Measurements from ENCODE around the gene RDH8.
"Not testable (repeated sequence)": the region's sequence is repeated elsewhere in the genome, so short reads cannot be mapped to it uniquely, and the experiment has no call there.

Gene RDH8

DNA sequence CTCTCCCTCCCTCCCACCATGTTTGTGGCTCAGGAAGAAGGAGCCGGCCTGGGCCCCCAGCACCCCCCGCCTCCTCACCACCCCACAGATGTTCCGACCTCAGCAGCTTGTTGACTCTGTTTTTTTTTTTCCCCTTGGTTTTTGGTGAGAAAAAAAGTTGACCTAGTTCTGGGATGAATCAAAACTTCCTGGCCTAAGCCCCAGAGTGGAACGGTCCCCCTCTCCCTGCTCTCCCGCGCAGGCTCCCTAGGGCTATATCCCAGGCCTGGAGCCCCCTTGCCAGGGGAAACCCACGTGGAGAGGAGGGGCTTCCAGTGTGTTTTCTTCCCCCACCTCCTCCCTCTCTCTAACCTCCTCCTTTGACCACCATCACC is 7.0 kb upstream of the RDH8 start:
- DNase-seq: peak; percentile 63

DNA sequence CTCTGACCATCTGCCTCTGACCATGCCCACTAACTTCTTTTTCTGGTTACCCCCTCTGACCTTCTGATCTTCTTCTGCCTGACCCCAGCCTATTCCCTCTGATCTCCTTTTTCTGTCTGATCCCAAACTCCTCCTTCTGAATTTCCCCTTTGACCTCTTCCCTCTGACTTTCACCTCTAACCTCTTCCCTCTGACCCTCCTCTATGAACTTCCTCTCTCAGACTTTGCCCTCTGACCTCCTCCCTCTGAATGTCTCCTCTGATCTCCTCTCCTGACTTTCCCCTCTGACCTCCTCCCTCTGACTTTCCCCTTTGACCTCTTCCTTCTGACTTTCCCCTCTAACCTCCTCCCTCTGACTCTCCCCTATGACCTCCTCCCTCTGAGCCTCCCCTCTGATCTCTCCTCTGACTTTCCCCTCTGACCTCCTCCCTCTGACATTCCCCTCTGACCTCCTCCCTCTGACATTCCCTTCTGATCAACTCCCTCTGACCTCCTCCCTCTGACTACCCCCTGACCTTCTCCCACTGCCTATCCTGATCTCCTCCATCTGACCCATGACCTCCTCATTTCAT is 6.4 kb upstream of the RDH8 start:
- peak; percentile 8 for DNase-seq

DNA sequence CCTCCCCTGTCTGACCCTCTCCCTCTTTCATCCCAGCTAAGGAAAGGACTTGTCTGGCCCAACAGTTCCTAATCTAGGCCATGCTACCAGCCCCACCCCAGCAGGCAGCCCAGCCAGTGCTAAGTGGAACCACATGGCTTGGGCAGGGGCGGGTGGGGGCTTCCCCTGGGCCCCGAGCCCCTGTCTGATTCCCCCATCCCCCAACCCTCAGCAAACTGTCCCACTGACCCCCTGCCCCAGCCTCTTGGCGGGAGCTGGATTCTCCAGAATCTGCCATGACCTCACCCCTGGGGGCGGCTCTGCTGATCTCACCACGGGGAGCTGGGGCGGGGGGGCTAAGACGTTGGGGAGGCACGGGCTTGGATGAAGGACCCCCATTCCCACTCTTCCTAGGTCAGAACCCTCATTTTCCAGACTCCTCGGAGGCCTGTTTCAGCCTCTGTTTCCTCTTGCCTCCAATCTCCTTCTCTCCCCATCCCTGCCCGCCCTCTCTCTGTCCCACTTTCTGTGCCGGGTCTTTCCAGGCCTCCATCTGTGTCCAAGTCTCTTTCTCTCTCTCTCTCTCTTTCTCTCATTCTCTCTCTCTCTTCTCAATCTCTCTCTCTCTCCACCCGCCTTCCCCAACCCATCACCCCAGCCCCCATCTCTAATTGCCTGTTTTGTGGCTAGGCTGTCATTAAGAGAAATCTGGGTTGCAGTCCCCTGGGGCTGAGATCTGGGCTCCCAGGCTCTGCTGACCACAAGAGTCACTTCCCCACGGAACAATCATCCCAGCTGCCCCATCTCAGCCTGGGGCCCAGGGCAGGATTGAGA is 5.7 kb upstream of the RDH8 start:
- peak; percentile 61 for DNase-seq

DNA sequence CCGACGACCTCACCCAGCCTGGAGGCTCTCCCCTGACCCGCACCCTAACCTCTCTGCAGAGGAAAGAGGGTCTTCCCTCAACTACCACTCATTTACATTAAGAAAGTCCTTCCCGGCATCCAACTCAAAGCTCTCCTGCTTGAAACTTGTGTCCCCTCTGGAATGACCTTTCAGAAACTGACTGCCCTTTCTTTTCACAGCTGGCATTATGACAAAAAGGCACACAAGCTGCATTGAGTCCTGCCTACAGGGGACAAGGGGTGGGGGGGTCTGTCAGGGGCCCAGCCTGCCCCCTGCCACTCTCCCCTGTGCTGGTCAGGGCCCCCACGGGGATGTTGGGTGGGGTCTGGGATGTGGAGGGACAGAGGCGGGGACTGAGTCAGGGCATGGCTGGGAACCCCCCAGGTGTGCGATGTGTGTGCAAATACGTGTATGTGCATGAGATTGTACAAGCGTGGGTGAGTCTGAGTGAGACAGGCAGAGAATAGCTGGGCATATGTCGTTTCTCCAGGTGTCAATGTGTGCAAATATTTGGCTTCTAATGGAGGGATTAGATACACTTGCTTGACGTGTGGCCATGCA is 5.0 kb upstream of the RDH8 start:
- DNase-seq: no peak

DNA sequence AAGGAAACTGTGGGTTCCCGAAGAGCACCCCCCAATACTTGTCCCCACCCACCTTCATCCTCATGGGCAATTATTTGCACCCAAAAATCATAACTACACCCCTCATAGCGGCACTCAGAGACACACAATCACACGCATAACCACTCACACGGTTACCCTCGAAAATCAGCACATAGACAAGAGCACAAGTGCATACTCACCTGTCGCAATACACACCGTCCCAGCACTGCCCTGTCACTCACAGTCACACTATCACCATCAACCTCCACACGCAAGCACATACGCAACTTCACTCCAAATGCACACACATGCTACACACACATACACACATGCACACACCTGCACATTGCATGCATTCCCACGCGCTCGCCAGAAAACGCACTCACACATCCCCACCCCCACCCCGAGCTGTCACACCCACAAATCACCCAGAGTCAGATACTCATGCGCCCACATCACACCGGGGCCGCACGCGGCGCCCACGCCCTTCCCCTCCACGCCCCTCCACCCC is 3.5 kb upstream of the RDH8 start:
- peak; percentile 16 for DNase-seq

DNA sequence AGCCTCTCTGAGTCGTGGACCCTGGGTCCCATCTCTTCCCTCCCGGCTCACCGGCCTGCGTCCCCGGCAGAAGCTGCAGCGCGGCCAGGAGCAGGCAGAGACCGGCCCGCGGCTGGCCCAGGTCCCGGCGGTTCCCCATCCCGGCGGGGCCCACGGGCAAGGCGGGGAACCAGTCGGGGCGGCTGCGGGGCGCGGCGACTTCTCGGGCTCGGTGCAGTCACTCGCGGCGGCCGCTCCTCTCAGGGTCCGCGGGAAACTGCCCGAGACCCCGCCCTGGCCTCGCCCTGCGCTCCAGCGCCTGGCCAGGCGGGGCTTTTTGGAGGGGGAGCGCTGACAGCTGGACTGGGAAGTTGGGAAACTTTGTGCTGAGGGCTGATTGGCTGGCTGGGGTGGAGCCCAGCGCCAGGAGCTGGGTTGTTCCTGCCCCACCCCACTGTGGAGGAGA is 3.0 kb upstream of the RDH8 start, which contains the start of gene COL5A3:
Gene COL5A3 (minus strand): TSS at position 258 of the 445 bp plus-strand sequence. CDS start 119 bp downstream, at position 139.
- peak; percentile 16 for DNase-seq

DNA sequence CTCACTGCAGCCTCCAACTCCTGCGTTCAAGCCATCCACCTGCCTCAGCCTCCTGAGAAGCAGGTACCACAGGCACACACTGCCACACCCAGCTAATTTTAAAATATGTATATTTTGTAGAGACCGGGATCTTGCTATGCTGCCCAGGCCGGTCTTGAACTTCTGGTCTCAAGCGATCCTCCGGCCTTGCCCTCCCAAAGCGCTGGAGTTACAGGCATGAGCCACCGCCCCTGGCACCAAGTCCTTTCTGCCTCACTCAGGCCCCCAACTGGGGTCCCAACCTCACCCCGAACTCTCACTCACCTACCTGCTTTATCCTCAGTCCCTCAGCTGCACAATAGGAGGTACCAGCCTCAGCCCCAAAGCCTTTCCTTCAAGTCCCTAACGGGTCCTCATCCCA is 2.3 kb upstream of the RDH8 start:
- no peak for DNase-seq

DNA sequence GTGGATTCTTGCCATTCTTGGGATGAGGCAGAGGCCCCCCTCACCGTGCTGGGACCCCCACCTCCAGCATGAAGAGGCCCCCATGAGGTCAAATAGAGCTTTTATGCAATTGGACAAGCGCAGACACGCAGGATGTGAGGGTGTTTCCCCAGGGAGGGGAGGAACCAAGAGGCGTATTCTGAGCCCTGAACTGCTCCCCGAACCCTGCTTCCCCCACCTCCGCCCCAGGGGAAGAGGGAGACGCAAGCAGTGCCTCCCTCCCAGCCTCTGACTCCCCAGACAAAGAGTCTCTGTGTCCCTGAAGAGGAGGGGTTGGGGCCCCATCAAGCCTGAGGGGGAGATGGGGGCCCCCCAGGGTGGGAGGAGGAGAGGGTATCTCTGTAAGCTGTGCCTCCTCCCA is 1.3 kb upstream of the RDH8 start:
- no peak for DNase-seq

DNA sequence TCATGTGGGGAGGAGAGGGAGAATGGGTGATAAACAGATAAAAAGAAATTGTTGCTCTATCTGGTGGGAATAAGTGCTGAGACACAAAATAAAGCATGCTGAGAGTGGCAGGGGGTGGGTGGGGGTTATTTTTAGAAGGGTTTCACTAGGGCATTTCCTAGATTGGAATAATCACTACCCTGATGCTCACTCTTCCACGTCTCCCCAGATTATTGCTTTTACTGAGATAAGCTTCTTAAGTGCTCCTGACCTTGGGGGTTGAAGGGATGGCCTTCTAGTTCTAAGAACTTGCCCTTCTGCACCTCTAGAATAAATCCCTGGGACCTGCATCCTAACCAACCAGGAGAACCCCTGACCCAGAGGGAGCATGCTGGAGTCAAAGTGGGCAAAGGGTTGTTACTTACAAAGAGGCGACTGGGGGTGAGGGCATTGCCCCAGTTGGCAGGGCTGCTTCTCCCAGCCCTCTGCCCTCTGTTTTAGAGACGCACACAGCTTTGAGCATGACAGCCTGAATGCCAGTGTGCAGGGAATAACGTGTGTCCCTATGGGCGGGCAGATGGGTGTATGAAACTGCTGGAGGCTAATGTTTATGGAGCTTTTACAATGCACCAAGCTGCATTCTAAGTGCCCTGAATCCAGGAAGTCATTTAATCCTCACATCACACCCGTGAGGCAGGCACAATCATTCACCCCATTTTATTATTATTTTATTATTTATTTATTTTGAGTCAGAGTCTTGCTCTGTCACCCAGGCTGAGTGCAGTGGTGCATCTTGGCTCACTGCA is 743 bp downstream of the RDH8 start:
- DNase-seq: no peak

DNA sequence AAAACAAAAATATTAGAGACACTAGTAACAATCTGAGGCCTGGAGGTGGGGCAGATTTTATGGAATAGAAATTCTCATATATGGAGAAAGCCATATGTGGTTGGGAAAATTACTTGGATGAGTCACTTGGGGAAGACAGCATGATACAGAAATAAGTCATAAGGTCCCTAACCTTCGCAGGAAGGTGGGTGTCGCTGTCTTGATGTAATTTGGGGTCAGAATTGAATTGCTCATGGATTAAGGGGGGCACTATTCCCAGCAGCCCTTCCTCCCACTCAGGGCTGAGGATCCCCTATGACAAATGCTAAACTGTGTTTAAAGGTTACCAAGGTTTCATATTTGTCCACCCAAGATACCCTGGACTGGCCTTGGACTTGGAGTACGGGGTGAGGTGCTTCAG is 5.0 kb downstream of the RDH8 start:
- DNase-seq: no peak

DNA sequence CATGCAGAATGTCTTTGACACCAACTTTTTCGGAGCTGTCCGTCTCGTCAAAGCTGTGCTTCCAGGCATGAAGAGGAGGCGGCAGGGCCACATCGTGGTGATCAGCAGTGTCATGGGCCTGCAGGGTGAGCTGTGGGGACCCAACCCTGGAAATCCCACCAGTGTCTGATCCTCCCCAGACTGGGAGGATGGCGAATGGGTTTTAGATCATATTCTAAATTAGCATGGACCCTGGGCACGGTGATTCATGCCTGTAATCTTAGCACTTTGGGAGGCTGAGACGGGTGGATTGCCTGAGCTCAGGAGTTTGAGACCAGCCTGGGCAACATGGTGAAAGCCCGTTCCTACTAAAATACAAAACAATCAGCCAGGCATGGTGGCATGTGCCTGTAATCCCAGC is 5.5 kb downstream of the RDH8 start:
- DNase-seq: no peak

DNA sequence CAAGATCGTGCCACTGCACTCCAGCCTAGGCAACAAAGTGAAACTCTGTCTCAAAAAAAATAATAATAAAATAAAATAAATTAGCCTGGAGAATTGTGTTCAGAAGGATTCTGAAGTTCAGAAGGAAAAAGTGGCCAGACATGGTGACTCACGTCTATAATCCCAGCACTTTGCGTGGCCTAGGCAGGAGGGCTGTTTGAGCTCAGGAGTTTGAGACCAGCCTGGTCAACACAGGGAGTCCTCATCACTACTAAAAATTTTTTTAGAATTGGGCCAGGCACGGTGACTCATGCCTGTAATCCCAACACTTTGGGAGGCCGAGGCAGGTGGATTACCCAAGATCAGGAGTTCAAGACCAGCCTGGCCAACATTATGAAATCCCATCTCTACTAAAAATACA is 6.0 kb downstream of the RDH8 start:
- DNase-seq: no peak

DNA sequence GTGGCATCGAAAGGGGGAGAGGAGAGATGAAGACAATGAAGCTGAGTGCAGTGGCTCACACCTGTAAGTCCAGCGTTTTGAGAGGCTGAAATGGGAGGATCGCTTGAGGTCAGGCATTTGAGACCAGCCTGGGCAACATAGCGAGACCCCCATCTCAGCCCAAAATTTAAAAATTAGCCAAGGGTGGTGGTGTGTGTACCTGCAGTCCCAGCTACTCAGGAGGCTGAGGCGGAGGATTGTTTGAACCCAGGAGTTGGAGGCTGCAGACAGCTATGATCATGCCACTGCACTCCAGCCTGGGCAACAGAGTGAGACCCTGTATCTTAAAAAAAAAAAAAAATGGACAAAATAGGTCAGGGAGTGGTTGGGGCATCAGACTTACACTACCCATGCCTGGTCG is 7.6 kb downstream of the RDH8 start:
- no peak for DNase-seq

DNA sequence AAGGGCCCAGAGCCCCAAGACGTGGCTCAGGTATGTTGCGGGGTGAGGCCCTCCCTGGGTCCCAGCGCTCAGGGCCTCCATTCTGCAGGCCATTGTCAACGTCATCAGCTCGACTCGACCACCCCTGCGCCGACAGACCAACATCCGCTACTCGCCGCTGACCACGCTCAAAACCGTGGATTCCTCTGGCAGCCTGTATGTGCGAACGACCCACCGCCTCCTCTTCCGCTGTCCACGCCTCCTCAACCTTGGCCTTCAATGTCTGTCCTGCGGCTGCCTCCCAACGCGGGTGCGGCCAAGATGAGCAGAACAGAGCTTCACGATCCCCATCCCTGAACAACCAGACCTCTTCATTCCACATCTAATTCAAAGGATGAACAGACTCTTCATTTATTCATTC is 8.2 kb downstream of the RDH8 start:
- DNase-seq: no peak

DNA sequence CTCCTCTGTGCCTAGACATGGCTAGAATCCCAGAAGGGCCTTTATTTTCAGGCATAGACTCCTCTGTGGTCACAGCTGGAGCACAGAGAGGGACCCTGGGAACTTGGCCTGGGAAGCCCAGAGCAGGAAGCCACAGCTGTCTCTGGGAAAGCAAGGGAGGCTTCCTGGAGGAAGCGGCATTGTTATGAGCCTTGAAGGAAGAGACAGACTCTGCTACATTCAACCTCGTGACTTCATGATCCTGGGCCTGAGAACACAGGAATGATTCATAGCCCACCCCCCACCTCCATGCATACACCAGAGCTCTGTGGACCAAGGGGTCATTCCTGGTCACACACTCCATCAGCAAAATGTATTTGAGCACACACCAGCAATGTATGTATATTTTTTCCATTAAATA is 8.6 kb downstream of the RDH8 start:
- DNase-seq: no peak

DNA sequence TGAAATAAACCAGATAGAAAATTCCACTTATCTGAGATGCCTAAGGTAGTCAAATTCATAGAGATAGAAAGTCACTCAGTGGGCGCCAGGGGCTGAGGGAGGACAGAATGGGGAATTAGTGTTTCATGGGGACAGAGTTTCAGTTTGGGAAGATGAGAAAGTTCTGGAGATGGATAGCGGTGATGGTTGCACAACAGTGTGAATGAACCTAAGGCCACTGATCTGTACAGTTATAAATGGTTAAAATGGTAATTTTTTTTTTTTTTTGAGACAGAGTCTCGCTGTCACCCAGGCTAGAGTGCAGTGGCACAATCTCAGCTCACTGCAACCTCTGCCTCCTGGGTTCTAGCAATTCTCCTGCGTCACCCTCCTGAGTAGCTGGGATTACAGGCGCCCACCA is 9.8 kb downstream of the RDH8 start:
- not testable (repeated sequence) for DNase-seq

DNA sequence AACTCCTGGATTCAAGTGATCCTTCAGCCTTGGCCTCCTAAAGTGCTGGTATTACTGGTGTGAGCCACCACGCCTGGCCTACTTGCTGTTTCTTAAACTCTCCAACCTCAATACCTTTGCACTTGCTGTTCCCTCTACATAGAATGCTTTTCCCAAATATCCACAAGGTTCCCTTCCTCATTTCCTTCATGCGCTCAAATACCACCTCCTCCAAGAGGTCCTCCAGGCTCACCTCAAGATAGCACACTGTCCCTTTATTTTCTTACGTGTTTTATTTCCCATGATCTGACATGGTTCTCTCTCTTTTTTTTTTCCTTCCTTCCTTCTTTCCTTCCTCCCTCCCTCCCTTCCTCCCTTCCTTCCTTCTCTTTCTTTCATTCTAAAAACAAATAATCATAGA is 13.5 kb downstream of the RDH8 start:
- no peak for DNase-seq

DNA sequence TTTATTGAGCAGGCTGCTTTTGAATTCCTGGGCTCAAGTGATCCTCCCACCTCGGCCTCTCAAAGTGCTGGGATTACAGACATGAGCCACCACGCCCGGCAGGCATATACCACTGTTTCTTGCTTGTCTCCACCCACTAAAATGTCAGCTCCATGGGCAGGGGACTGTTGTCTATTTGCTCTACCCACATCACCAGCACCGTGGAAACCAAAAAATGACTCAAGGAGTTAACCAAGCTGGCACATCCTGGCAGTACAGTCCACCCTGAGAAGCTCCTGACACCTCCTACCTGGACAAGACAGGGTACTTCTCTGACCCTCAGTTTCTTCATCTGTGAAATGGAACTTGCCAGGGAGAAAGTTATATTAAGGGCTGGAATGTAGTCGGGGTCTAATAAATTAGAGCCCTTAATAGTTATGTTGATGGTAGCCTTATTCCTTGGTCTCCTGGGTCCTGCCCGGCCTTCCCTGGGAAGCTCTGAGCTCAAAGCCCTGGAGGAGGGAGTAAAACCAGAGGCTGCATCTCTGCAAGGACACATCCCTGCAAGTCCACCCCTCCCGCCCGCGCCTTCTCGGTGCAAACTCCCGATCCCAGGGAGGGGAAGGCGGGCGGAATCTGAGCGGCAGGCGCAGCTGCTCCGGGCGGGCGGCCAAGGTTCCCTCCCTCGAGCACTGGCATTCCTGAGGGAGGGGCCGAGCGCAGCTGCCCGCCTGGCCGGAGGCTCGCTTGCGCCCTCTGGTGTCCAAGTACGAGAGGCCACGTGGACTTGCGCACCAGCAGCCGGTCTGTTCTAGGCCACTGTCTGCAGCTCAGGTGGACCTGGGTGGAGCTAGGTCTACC is 14.1 kb downstream of the RDH8 start:
- DNase-seq: peak; percentile 96

DNA sequence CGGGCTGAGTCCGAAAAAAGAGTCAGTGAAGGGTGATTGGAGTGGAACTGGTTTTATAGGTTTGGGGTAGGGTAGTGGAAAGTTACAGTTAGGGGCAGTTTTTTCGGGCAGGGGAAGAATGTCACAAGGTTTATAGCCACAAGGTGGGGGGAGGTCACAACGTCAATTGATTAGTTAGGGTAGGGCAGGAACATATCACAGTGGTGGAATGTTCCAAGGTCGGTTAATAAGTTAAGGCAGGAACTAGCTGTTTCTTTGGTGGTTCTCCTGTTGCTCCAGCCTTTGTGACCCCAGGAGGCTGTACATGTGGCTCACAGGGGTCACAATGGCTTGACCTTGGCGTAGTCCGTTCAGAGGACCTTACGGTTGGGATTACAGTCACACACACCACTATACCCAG is 20.3 kb downstream of the RDH8 start:
- DNase-seq: no peak

DNA sequence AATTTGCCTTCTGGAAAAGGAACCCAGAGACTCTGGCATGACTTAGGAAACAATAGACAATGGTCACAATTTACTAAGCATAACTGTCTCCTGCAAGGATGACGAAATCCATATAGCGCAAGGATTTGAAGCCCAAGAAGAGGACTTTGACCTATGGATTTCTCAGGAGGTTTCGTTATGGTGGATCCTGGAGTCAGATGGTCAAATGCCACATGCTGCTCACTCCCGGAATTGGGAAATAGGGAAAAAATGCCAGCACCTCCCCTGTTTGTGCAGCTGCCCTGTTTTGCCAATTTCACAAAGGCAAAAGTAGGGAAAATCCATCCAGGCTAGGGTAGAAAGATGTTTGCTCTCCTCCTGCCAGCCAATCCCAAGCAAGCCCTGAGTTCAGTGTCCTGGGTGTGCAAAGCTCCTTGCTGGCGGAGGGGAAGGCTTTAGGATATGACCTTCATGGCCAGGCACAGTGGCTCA is 23.4 kb downstream of the RDH8 start:
- DNase-seq: no peak

DNA sequence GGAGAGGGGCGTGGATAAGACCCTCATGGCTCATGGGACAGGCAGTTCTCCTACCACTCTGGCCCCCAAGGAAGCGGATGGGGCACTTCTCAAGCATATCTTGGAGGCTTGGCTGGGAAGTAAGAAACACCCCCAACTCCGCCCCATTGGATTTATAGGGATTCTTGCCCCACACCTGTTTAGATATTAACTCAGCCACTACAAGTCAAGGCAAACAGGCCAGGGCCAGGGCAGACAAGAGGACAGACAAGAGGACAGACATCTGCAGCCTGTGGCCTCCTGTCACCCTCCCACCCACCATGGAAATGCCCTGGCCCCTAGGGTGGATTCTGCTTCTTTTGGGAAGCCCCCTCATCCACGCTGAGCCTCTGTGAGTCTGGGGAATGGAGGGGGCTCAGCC is 24.1 kb downstream of the RDH8 start:
- no peak for DNase-seq

DNA sequence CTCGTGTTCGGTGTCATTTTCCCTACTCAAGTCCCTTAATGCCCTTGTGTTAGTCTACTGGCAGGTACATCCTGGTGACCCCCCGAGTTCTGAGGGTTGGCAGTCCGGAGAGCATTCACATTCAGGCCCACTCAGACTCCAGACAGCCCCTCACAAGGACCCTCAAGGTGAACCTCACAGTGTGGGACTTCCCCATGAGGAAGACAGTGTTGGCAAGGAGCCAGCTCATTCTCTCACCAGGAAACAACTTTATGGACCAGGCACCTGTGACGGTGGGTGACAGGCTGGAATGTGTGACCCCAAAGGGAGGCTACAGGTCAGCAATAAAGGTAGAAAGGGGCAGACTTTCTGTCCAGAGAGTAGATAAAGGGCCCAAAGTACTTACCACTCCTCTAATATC is 24.5 kb downstream of the RDH8 start:
- DNase-seq: no peak
